LoVo (cell line): ENCODE results near the gene SLC12A2.

Experiments used
- DNase-seq: peaks from one replicate; pipeline ENCODE4 v3.0.0-alpha.2; 2016; ENCODE audit warnings: low spot score

The SLC12A2 gene

DNA sequence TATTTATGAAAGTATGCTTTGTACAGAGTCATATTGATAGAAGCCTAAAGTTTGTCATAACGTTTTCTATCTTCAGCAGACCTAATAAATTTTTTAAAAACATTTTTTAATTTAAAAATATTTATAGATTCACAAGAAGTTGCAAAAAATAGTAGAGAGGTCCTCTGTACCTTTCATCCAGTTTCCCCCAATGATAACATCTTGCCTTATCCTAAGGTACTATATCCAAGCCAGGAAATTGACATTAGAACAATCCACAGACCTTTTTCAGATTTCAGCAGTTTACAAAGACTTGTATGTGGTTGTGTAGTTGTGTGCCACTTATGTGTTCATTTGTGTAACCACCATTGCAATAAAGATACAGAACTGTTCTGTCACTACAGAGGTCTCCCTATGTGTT, 88.5 kb downstream of the SLC12A2 start:
- no peak for DNase-seq

DNA sequence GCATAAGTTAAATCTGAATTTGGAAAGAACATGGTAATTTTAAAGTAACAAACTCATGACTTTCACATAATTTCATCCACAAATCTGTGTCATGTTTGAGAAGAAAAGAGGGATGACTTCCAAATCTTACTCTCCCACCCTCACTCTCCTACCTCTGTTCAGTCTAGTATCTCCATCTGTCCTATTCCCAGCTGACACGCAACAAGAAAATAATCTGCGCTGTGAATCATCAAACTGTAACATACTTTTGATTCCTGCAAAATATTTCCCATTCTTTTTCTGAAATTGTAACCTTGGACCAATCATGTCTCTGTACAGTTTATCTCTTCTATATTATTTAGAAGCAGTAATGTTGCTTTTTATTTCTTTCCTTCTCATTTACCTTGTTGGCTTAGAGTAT, 91.4 kb downstream of the SLC12A2 start:
- no peak for DNase-seq

DNA sequence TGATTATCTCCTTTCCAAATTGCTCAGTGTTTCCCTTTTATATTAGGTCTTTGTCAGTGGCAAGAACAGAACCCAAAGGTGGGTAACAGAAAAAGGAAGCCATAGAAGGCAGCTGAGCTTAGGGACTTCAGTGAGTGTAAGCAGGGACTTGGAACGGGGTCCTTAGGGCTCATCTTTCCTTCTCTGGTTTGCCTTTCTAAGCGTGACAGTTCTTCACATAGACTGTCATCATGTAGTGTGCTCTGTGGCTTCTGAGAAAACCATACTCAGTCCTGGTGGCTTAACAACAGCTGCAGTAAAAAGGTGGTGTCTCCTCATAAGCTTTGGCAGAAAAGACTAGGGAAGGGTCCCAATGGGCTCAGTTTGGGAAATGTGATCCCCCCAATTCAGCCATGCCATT, 108.8 kb downstream of the SLC12A2 start:
- no peak for DNase-seq

DNA sequence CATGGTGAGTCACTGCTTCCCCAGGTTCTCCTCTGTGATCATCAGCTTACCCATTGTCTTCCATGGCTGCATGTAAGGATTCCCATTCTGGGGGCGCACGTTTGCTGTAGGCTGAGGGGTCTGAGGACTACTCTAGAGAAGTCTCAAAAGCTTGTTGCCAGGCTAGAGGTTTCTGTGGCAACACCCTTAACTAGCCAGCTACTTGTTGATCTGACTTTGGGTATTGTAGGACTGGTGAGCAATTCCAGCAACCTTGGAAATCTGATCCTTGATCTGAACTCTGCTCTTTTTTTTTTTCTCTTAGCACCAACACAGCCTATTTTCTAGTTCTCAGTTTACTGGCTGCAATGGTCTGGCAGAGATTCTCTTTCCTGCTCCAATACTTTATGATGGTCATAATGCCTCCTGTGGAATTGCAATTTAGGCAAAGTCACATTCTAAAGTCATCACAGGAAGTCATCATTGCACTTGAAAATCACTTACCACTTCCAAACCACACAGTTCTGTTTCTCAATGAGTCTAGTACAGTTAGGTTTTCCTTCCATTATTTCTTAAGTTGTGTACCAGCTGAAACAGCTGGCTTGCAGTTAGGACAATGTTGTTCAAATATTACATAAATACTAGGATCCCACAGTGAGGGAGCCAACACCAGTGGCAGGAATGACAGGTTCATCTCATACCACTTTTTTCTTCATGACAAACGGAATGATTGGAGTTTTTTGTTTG, 110.3 kb downstream of the SLC12A2 start:
- DNase-seq: no peak

DNA sequence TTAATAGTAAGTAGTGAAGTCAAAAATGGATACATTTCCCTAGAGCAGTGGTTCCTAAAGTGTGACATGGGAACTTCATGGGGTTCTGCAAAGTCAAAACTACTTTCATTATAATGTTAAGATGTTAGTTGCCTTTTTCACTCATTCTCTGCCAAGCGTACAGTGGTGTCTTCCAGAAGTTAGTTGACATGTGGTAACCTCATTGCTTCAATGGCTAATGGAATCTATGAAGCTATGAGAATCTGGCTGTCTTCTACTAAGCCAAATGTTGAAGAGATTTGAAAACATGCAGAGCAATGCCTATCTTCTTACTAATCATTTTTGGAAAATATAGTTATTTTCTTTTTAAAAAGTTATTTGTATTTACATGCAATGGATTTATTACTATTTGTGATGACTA, 111.8 kb downstream of the SLC12A2 start:
- DNase-seq: no peak

DNA sequence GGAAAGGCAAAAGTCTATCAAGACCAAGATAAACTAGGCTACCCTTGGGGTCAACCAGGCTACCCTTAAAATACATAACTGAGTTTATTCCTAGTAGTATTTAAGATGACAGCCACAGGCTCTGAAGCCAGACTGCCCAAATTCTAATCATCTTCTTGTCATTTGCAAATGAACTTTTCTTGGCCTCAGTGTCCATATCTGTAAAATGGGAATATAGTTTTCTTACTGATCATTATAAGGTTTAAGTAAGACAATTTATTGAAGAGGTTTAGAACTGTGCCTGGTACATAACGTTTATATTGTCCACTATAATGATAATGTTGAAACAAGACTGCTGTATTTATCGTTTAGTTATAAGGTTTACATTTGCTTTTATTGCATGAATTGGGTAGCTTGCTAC, 112.5 kb downstream of the SLC12A2 start:
- no peak for DNase-seq

DNA sequence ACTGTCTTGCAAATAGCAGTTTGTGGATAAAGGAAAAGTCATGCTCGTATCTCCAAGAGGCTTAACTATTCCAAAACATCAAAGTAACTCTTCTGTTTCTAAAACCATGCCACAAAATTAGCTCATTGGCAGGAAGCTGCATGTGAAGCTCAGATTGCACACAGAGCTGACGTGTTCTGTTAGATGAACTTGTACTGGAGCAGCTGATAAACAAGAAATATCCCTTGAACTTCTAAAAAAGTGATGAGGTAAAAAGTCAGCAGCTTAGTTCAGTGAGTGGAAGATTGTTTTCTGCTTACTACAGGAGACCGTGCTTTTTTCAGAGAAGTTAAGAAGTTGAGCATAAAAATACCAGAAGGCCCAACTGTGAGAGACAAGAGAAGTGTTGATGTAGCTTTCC, 113.2 kb downstream of the SLC12A2 start:
- no peak for DNase-seq

DNA sequence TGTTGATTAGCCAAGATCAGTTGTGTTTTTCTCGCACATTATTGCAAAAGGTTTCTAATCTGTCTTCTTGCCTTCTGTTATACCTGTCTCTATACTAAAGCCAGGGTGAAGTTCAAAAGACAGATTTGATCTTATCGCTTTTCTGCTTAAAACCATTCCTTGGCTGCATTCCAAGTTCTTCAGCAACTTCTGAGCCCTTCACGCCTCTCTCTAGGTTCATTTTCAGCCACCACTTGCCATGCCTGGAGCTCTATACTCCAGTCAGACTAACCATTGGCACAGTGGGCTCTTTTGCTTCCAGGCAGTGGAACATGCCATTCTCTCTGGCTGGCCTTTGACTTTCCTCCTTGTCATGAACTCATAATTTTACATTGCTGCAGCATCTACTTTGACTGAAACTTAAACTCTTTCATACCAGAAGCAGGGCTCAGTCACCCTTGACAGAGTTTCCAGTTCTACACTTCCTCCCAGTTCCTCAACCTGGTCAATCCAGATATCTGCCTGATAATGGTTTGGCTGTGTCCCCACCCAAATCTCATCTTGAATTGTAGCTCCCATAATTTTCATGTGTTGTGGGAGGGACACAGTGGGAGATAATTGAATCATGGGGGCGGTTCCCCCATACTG, 114.4 kb downstream of the SLC12A2 start:
- DNase-seq: no peak

DNA sequence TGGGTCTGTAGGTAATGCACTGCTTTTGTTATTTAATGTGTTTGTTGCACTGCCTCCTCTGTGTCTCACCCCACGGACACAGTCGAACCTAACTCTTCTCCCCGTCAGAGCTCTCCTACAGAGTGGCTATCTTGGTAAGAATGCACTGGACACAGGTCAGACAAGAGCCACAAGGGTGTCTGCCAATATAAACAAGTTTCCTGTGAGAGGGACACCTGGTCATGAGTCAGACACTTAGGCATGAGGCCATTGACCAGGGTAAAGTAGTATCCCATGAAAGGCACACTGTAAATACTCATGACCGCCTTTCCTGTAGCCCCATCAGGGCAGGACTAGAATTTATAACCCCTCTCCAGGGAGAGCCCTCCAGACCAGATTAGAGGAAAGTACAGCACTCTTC, 115.5 kb downstream of the SLC12A2 start:
- DNase-seq: peak; percentile 47

DNA sequence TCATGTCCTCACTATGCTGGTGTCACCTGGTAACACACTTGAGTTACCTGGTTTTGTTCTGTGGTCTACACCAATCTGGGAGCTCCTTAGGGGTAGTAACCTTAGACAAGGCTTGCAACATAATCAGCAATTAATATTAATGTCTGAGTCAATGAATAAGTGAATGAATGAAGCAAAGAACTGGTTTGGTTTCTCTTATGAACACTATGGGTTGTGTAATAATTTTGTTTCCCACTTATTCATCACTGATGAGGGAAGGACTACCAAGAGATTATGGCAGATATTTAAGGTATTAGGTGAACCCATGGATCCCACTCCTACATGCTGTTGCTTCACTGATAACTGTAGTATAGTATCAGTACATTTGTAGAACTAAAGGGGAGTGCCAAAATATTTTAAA, 116.0 kb downstream of the SLC12A2 start:
- no peak for DNase-seq

DNA sequence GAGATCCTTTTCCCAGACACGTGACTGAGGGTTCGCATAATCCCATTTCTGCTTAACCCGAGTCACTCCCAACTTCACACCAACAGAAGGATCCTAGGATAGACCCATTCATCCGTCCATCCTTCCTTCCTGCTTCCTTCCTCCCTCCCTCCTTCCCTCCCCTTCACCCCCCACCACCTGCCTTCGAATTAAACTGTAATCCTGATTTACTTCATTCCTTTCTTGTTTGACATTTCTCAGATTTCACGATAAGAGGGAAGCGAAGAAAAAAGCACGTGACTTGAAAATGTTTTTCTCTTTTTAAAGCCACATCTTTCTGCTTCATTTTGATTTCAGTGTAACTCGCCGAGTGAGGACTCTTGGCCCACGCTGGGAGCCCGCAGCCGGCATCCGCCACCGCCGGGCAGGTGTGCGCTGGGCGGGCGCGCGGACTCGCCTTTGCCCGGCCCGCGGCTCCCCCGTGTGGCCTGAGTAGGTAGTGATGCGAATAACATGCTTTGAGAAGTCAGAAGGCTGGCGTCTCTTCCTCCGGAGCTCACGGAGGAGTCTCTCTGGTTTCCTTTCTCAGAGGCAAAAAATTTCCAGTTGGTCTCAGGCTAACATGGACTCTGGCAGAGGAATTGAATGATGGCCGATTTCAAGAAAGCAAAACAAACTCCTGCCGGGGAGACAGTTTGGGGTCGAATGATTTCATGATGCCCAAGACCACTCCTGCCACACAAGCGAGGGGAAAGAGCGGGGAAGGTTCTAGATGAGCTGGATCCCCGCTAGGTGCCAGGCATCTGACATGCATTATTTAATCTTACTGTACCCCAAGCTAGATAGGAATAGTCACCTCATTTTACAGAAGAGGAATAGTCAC, 117.7 kb downstream of the SLC12A2 start:
- no peak for DNase-seq

DNA sequence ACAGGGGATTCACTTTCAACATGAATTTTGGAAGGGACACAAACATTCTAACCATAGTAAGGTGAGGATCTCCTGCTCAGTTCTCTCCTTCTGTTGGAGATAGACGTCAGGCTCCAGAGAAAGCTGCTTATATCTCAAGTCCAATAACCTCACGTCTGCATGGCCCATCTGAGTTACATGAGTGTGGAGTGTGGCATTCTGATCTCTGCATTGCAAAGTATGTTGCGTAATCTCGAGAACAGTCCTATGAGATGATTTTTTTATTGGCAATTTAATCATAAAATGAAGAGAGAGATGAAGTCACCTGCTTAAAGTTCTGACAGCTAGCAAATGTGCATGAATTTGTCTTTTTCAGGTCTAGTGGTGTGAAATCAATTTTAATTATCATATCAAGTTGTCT, 118.8 kb downstream of the SLC12A2 start:
- DNase-seq: no peak

DNA sequence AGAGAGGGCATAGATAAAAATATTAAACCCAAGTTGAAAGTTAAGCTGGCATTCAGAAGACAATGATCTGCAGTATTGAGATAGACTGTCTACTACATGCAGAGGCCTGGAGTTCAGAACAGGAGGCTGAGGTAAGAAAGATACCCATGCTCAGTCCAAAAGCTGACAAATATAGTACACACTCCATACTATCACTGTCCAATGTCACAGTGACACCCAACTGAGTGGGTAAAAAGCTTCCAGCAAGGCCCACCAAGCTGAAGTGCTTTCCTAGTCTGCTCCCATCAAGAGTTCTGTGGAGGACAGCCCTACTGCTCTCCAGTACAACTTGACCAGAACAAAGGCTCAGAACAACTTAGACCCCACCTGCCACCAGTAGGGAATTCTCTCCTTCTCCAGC, 124.9 kb downstream of the SLC12A2 start:
- DNase-seq: no peak

DNA sequence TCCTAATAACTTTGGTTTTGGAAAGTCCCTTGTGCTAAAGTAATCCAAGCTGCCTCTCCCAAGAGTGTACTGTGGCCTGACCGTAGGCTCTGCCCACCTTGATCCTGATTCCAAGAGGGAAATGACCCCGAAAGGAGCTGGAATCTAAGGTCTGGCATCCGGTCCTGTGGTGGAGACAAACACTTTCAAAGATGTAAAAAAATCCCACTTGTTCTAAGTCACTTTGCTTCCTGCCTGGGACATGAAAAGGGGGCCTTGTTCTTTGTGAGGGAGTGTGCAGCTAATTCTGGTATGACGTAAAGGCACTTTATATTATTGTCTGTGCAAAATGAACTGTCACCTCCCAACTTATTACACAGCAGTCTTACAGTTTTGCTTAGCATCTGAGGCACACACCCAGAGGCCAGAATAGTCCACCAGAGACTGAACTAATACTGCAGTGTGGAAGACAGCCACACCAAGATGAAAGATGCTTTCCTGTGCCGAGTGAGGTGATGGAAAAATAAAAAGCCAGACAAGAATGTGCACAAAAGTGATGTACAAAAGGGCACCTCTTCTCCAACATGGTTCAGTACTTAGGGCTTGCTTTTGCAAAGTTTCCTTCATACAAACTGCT, 128.7 kb downstream of the SLC12A2 start:
- DNase-seq: no peak

DNA sequence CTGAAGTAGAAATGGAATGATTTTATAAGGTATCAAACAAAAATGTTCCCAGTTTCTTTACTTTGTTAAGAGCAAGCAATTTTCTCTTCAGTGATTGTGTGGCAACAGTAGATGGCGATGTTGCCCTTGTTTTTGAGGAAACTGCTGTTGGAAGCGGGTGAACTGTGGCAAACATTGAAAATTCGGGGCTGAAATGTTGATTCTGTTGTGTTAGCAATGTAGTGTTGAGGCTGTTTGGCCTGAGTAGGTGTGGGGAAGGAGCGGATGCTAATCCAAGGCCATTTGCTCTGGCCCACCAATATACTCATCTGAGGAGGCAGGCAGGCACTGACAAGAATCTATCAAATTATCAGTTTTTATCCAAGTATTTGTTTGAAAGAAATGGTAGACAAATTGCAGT, 129.8 kb downstream of the SLC12A2 start:
- peak; percentile 70 for DNase-seq

DNA sequence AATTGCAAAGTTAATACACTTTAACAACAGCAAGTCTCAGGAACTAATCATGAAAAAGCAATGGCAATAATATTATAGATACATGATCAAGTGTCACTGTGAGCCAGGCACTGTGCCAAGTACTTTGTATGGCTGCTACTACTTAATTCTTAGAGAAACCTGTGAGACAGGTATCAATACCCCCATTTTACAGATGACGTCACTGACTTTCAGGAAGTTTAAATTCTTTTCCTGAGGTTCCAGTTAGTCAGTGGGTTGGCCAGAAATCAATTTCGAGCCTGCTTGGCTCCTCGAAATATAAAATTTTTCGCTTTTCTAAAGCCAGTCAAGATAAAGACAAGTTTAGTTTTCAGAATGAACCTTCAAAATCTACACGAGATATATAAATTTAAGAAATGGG, 130.3 kb downstream of the SLC12A2 start:
- no peak for DNase-seq

DNA sequence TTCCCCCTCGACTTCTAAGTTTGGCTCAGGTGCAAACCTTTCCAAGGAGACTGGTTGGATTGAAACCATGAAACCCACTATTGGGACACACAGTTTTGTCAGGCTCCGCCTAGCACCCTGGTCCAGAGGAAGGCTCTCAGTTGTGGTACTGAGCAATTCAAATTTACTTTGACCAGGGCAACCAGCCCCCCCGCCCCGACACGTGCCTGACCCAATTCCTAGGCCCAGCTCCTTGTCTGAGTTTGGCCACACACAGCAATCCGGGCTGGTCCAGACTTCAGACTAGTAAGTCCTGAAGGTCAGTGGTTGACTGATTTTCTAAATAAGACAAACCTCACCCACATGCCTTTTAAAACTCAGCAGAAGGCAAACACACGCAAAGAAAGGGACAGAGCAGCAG, 132.7 kb downstream of the SLC12A2 start:
- no peak for DNase-seq

DNA sequence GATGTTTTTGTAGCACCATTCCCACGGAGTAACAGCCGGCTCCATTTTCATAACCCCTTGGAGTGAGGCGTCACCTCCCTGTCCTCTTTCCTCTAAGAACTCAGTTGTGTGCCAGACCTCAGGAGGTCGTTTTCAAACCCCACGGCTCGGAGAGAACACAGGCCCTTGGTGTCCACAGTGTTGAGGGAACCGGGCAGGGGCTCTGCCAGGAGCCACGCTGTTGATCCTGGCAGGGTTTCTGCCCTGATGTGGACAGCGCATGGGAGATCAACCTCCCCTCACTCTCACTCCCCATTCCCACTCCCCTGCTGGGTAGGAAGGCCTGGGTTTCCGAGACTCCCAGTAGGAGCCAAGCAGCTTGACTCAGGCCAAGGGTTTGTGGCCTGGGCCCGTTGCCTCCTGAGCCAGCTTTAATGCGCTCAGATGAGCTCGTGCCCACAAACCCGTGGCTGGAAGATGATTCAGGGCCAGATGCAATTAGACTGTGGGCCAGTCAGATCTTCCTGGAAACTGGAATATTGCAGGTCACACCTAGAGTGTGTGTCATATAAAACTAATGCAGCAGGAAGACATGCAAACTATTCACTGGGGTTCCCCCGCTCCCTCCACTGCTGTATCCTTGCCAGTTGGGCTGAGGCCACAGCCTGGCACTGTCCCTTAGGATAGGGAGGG, 133.4 kb downstream of the SLC12A2 start:
- DNase-seq: peak; percentile 51

DNA sequence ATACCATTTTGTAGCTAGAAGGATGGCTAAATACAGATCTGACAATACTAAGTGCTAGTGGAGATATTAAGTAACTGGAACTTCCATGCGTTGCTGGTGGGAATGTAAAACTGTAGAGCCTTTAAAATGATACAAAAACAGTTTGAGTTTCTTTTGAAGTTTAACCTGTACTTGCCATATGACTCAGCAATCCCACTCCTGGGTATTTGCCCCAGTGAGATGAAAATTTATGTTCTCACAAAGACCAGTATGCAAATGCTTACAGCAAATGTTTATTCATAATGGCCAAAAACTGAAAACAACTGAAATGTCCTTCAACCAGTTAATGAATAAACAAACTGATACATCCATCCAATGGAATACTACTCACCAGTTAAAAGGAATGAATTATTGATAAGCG, 137.3 kb downstream of the SLC12A2 start:
- DNase-seq: no peak

DNA sequence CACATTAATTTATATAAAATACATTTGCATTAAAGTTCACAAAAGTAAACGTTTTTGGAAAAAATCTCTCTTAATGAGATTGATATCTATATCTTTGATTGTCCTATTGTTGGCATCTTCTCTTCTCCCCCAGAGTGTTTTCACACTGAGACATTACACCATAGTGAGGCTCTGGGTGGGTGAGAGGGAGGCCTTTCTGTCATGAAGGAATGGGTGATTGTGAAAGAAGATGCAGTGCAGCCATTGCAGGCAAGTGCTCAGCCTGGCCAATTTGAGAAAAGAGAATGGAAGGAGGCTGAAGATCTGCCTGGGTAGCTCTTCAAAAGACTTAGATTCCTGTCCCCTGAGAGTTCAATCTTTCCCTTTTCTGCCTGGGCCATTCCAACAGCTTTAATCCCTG, 140.8 kb downstream of the SLC12A2 start:
- DNase-seq: no peak

DNA sequence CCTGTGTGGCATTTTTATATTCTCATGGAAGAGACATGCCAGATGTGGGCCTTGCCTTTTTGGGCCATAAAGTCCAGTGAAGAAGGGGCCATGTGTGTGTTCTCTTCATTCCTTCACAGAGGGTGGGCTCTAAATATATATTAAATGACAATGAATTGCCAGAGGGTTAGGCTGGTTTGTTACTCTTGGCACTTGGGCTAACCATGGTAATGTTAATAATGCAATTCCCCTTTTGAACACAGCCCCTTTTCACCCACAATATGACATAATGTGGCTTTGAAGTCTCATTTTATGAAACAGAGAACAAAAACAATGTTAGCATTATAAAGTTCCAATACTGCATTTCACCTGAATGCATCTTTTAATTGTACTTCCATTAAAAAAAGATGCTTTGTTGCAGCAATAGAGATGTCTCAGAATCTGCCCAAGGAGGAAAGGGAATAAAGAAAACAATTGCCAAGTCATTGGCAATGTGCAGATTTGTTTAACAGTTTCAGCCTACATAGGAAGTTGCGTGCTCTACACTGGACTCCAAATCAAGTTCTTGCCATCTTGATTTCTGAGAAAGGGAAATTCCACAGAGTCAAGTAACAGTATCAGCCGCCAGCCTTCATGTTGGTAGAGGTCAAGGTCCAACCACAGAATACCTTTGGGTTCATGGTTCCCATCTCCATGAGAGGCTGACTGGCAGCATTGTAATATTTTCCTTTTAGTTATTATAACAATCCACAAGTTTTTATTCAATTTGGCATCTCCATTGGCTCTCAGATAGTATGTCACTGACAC, 141.9 kb downstream of the SLC12A2 start:
- DNase-seq: peak; percentile 63
